HG03342 (cell line): ENCODE data around the gene MARVELD2.

Source experiments
- ATAC-seq: cut with Tn5 transposase; IDR thresholded peaks from one replicate; pipeline ENCODE4 v1.9.1; 2021; ENCODE audit warnings: mild to moderate bottlenecking, moderate library complexity; ENCODE audit not compliant: unreplicated experiment

MARVELD2 gene

DNA sequence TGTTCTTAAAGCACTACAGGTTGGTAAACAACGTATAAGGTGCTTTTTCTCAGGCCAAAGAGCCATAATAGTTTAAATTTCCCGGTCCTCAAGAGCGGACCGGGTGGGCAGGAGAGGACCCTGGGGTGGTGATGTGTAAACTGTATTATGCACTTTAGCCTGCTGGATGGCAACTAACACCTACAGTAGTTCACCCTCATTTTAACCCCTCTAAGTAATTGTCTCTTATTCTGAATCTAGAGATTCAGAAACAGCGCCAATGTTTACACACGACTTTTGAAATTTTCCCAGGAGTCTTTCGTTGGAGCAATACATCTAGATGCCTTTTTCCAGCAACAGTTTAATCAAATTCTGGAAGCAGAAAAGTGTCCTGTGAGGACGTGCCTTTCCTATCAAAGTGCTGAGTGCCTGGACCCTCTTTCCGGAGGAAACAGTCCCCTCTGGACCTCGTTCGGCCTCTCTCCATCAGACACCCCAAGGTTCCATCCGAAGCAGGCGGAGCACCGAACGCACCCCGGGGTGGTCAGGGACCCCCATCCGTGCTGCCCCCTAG is 77.0 kb downstream of the MARVELD2 start:
- ATAC-seq: no peak

- ATAC-seq: peak; percentile 60
These were observed 77.5 kb downstream of the MARVELD2 start, which contains the start of gene OCLN for GRCh38 chr5:69492391-69492922. Gene OCLN, plus strand, starts transcription at chr5:69492790. Its CDS starts 11,455 bp downstream, at chr5:69504245.

- ATAC-seq: peak; percentile 50
These were observed 78.0 kb downstream of the MARVELD2 start for GRCh38 chr5:69492923-69493395.

GRCh38 chr5:69493396-69494133 is 78.6 kb downstream of the MARVELD2 start:
- no peak for ATAC-seq
